Measurements from ENCODE around the gene SGPP2. TPM values are rescaled to one million over a fixed set of nuclear protein-coding genes. Genes with fewer than 3 reads are reported as not detected.

Gene SGPP2
- polyA plus RNA-seq, 2 of the 4 experiments (the other 2 are of a cell fraction) = 0.10 to 0.26 TPM

DNA sequence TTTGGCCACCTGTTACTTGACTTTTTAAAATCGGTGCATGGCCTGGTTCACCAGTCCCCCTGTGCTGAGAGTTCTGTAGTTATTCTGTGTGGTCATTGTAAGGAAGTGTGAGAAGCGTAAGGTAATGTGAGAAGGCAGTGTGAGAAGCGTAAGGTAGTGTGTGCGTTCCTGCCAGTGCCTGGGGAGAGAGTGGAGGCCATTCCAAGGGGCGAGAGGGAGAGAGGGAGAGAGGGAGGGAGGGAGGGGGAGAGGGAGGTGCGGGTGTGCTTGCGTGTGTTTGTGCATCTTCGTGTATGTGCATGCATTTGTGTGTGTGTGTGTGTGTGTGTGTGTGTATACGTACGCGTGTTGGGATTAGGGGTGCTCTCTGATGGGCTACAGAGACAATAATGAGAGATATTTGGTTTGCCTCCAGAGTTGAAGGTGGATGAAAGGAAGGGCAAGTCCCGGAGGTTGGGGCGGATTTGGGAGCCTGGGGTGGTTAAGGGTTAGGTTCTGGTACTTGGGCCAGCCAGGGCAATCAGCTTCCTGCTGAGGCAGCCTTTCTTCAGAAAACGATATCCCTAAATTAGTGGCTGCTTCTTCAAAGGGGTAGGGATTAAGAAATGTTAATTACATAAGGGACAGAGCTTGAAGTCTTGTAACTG lies 53.7 kb downstream of the SGPP2 start:
- TF ChIP-seq KDM1A (IDR thresholded peaks at IDR 0.05; ENCODE audit: low read depth) = no peak
- TF ChIP-seq USF2 (IDR thresholded peaks at IDR 0.05) = no peak
- no peak for TF ChIP-seq GATA3 (IDR thresholded peaks at IDR 0.05; ENCODE audit: borderline replicate concordance)
- TF ChIP-seq HOXB13 (CRISPR knock-in tag; IDR thresholded peaks at IDR 0.05; ENCODE audit: low read depth) = no peak
- no peak for TF ChIP-seq FOSB (CRISPR knock-in tag; IDR thresholded peaks at IDR 0.05)
- no peak for TF ChIP-seq EP300 (IDR thresholded peaks at IDR 0.05)
- no peak for TF ChIP-seq ZC3H11A (IDR thresholded peaks at IDR 0.05)
- TF ChIP-seq RFX5 (IDR thresholded peaks at IDR 0.05) = no peak
- TF ChIP-seq, protein P1, sequence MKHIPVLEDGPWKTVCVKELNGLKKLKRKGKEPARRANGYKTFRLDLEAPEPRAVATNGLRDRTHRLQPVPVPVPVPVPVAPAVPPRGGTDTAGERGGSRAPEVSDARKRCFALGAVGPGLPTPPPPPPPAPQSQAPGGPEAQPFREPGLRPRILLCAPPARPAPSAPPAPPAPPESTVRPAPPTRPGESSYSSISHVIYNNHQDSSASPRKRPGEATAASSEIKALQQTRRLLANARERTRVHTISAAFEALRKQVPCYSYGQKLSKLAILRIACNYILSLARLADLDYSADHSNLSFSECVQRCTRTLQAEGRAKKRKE (CRISPR knock-in tag; IDR thresholded peaks at IDR 0.05; ENCODE audit: low read depth) = no peak
- no peak for TF ChIP-seq HDAC2 (IDR thresholded peaks at IDR 0.05)
- no peak for TF ChIP-seq RNF2 (IDR thresholded peaks at IDR 0.05; ENCODE audit: borderline replicate concordance, low read depth)
- TF ChIP-seq NR3C1 (IDR thresholded peaks at IDR 0.05) = no peak
- no peak for TF ChIP-seq NPAS2 (CRISPR knock-in tag; IDR thresholded peaks at IDR 0.05; ENCODE audit: borderline replicate concordance)
- TF ChIP-seq HOXB5 (CRISPR knock-in tag; IDR thresholded peaks at IDR 0.05) = no peak
- TF ChIP-seq HES2 (IDR thresholded peaks at IDR 0.05) = no peak
- no peak for TF ChIP-seq HEYL (CRISPR knock-in tag; IDR thresholded peaks at IDR 0.05)
- TF ChIP-seq ZSCAN20 (CRISPR knock-in tag; IDR thresholded peaks at IDR 0.05) = no peak
- no peak for TF ChIP-seq CHD2 (IDR thresholded peaks at IDR 0.05; ENCODE audit: low read length, partially characterized antibody)
- no peak for TF ChIP-seq NFE2L2 (conservative IDR thresholded peaks at IDR 0.05; ENCODE audit: low read length)
- no peak for TF ChIP-seq MAZ (IDR thresholded peaks at IDR 0.05; ENCODE audit: borderline replicate concordance, low read depth, low read length)
- Histone ChIP-seq H3K4me2 (no peak overlapping the region), H3K4me1 (no peaks in the 10 kb centered on the region), H3K9me3 (no peaks in the 10 kb centered on the region), H3K27ac (no peak overlapping the region), H3K4me3 (no peak overlapping the region)
- 49% methylated on average over 14 of the region's 14 CpGs for WGBS (ENCODE audit: missing lambda C conversion rate)
- ChIA-PET CTCF (no interaction called here), POLR2A (no interaction called here)
- FAIRE-seq (no peak), DNase-seq (ENCODE audit: low read depth in 1 of 2, low spot score in 1 of 2) (no peak), ATAC-seq (no peak)

- FAIRE-seq = no peak
- CTCF ChIA-PET = no interaction called here
These were observed 55.5 kb downstream of the SGPP2 start for GRCh38 chr2:222479859-222480258.

GRCh38 chr2:222480497-222480896 lies 56.2 kb downstream of the SGPP2 start:
- CTCF ChIA-PET = no interaction called here
- FAIRE-seq (no peak), ATAC-seq (no peak), DNase-seq (ENCODE audit: low read depth in 1 of 2, low spot score in 1 of 2) (no peak)
- POLR2A ChIA-PET = no interaction called here
- no peaks in the 10 kb centered on the region for H3K4me1 ChIP-seq
- no peaks in the 10 kb centered on the region for H3K9me3 ChIP-seq
- no peak overlapping the region for H3K27ac ChIP-seq
- H3K4me2 ChIP-seq = 0 out of 3 replicates have a peak overlapping the region, but pooled peaks have one; percentile 10
- whole genome bisulfite sequencing (ENCODE audit: missing lambda C conversion rate) = 46% methylated on average over 5 of the region's 5 CpGs
- H3K4me3 ChIP-seq = no peak overlapping the region
- TF ChIP-seq, protein P1 (CRISPR knock-in tag; IDR thresholded peaks at IDR 0.05; ENCODE audit: low read depth) = no peak
- TF ChIP-seq JUNB (IDR thresholded peaks at IDR 0.05) (no peak), ESRRA (IDR thresholded peaks at IDR 0.05; ENCODE audit: borderline replicate concordance, low read length) (no peak), MYC (IDR thresholded peaks at IDR 0.05; ENCODE audit: borderline replicate concordance, low read length) (no peak), HES2 (IDR thresholded peaks at IDR 0.05) (no peak), MAZ (IDR thresholded peaks at IDR 0.05; ENCODE audit: borderline replicate concordance, low read depth, low read length) (no peak), PHF8 (IDR thresholded peaks at IDR 0.05; ENCODE audit: borderline replicate concordance, low read depth) (no peak), ZNF302 (CRISPR knock-in tag; IDR thresholded peaks at IDR 0.05) (no peak), RARB (CRISPR knock-in tag; IDR thresholded peaks at IDR 0.05) (no peak), KDM1A (IDR thresholded peaks at IDR 0.05; ENCODE audit: low read depth) (no peak), EP300 (IDR thresholded peaks at IDR 0.05) (no peak), TP53 (CRISPR knock-in tag; IDR thresholded peaks at IDR 0.05) (no peak), CBX2 (IDR thresholded peaks at IDR 0.05; ENCODE audit: borderline replicate concordance, low read depth) (no peak)
- TF ChIP-seq, protein P2, sequence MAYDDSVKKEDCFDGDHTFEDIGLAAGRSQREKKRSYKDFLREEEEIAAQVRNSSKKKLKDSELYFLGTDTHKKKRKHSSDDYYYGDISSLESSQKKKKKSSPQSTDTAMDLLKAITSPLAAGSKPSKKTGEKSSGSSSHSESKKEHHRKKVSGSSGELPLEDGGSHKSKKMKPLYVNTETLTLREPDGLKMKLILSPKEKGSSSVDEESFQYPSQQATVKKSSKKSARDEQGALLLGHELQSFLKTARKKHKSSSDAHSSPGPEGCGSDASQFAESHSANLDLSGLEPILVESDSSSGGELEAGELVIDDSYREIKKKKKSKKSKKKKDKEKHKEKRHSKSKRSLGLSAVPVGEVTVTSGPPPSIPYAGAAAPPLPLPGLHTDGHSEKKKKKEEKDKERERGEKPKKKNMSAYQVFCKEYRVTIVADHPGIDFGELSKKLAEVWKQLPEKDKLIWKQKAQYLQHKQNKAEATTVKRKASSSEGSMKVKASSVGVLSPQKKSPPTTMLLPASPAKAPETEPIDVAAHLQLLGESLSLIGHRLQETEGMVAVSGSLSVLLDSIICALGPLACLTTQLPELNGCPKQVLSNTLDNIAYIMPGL (CRISPR knock-in tag; IDR thresholded peaks at IDR 0.05; ENCODE audit: borderline replicate concordance) = no peak

More at GRCh38 chr2:222479859-222480258, 55.5 kb downstream of the SGPP2 start:
- ATAC-seq (no peak), DNase-seq (ENCODE audit: low read depth in 1 of 2, low spot score in 1 of 2) (no peak)
- Histone ChIP-seq H3K4me2 (peak overlapping the region; percentile 10; the same call in 1 of the 3 replicates), H3K9me3 (no peaks in the 10 kb centered on the region), H3K4me3 (no peak overlapping the region), H3K4me1 (no peaks in the 10 kb centered on the region), H3K27ac (no peak overlapping the region)
- TF ChIP-seq RFX5 (IDR thresholded peaks at IDR 0.05) (no peak), KDM1A (IDR thresholded peaks at IDR 0.05; ENCODE audit: low read depth) (no peak), FOSB (CRISPR knock-in tag; IDR thresholded peaks at IDR 0.05) (no peak), FOSL2 (IDR thresholded peaks at IDR 0.05) (no peak), FOSL2 (CRISPR knock-in tag; IDR thresholded peaks at IDR 0.05) (0 out of 2 replicates have a peak, but pooled peaks have one; percentile 11)
- POLR2A ChIA-PET = no interaction called here

All from A549 (cell line).